Measurements from ENCODE around the gene TSACC.
A peak's percentile ranks its signal among the peaks of the same experiment; 100 is the strongest.

TSACC gene

GRCh38 chr1:156366378-156367166, 28.2 kb downstream of the TSACC start:
- Histone ChIP-seq H3K4me3 (ENCODE audit: low read length in 2 of 2) (no peak overlapping the region), H2AK5ac (ENCODE audit: low read depth, low read length) (peak overlapping the region; percentile 49), H3K27me3 (ENCODE audit: control insufficient read depth in 3 of 3, insufficient read depth in 3 of 3, low read depth in 1 of 3, low read length in 3 of 3) (peaks cover 4 to 58% (median 21%) of the 10 kb centered on the region in 3 experiments), H2BK15ac (ENCODE audit: low read length) (no peak overlapping the region), H2BK5ac (ENCODE audit: low read length) (no peak overlapping the region), H3K4me1 (ENCODE audit: control insufficient read depth in 2 of 2, insufficient read depth in 1 of 2, low read depth in 1 of 2, low read length in 2 of 2) (peaks cover 3 to 6% of the 10 kb centered on the region in 2 donors), H3K18ac (ENCODE audit: low read length) (no peak overlapping the region), H2AFZ (ENCODE audit: low read length) (no peak overlapping the region), H3K23ac (ENCODE audit: low read depth, low read length, poor library complexity) (no peak overlapping the region), H3K36me3 (replicated peaks in 1 of 2; ENCODE audit: control insufficient read depth in 2 of 2, insufficient read depth in 2 of 2, low read length in 2 of 2) (no peaks in the 10 kb centered on the region), H3K9me3 (replicated peaks in 1 of 2; ENCODE audit: control insufficient read depth in 2 of 2, insufficient read depth in 1 of 2, low read depth in 1 of 2, low read length in 2 of 2) (no peaks in the 10 kb centered on the region), H3K27ac (replicated peaks; ENCODE audit: low read length) (no peak overlapping the region), H4K8ac (ENCODE audit: low read depth, low read length) (no peak overlapping the region), H3K9ac (ENCODE audit: low read depth, low read length, poor library complexity) (no peak overlapping the region), H4K91ac (ENCODE audit: low read depth, low read length, poor library complexity) (no peak overlapping the region), H3K4me2 (ENCODE audit: insufficient read depth, low read length, poor library complexity, severe bottlenecking) (no peak overlapping the region), H2BK120ac (ENCODE audit: low read depth, low read length) (no peak overlapping the region), H3K79me1 (ENCODE audit: low read depth, low read length) (no peaks in the 10 kb centered on the region), H3K14ac (ENCODE audit: low read length) (no peak overlapping the region), H2BK12ac (ENCODE audit: low read length) (no peak overlapping the region), H3K4ac (ENCODE audit: low read length) (no peak overlapping the region)
- WGBS, 2 donors (ENCODE audit: extremely low coverage in 2 of 2, insufficient read length in 2 of 2, insufficient replicate concordance in 1 of 2): no CpG with 5 or more reads among the region's 5 CpGs
- no peak for DNase-seq (ENCODE audit: low spot score)

GRCh38 chr1:156367383-156368156, 29.2 kb downstream of the TSACC start:
- no peak overlapping the region for H2BK5ac ChIP-seq (ENCODE audit: low read length)
- WGBS, 2 donors (ENCODE audit: extremely low coverage in 2 of 2, insufficient read length in 2 of 2, insufficient replicate concordance in 1 of 2): no CpG with 5 or more reads among the region's 9 CpGs

GRCh38 chr1:156368157-156368658, 29.9 kb downstream of the TSACC start:
- no peak for DNase-seq (ENCODE audit: low spot score)
- Histone ChIP-seq H3K4me2 (ENCODE audit: insufficient read depth, low read length, poor library complexity, severe bottlenecking) (no peak overlapping the region), H3K4me1 (ENCODE audit: control insufficient read depth in 2 of 2, insufficient read depth in 1 of 2, low read depth in 1 of 2, low read length in 2 of 2) (peaks cover 3 to 6% of the 10 kb centered on the region in 2 donors), H2AFZ (ENCODE audit: low read length) (no peak overlapping the region), H2BK5ac (ENCODE audit: low read length) (no peak overlapping the region), H3K79me1 (ENCODE audit: low read depth, low read length) (no peaks in the 10 kb centered on the region), H2BK15ac (ENCODE audit: low read length) (no peak overlapping the region), H4K91ac (ENCODE audit: low read depth, low read length, poor library complexity) (no peak overlapping the region), H2BK120ac (ENCODE audit: low read depth, low read length) (no peak overlapping the region), H3K27ac (replicated peaks; ENCODE audit: low read length) (no peak overlapping the region), H2BK12ac (ENCODE audit: low read length) (no peak overlapping the region), H2AK5ac (ENCODE audit: low read depth, low read length) (no peak overlapping the region), H3K4ac (ENCODE audit: low read length) (no peak overlapping the region), H3K18ac (ENCODE audit: low read length) (peak overlapping the region; percentile 35), H3K9ac (ENCODE audit: low read depth, low read length, poor library complexity) (no peak overlapping the region), H3K36me3 (replicated peaks in 1 of 2; ENCODE audit: control insufficient read depth in 2 of 2, insufficient read depth in 2 of 2, low read length in 2 of 2) (no peaks in the 10 kb centered on the region), H3K23ac (ENCODE audit: low read depth, low read length, poor library complexity) (no peak overlapping the region), H3K27me3 (ENCODE audit: control insufficient read depth in 3 of 3, insufficient read depth in 3 of 3, low read depth in 1 of 3, low read length in 3 of 3) (peaks cover 4 to 74% (median 33%) of the 10 kb centered on the region in 3 experiments), H3K9me3 (replicated peaks in 1 of 2; ENCODE audit: control insufficient read depth in 2 of 2, insufficient read depth in 1 of 2, low read depth in 1 of 2, low read length in 2 of 2) (no peaks in the 10 kb centered on the region), H3K14ac (ENCODE audit: low read length) (no peak overlapping the region), H4K8ac (ENCODE audit: low read depth, low read length) (no peak overlapping the region), H3K4me3 (ENCODE audit: low read length in 2 of 2) (no peak overlapping the region)
- WGBS, 2 donors (ENCODE audit: extremely low coverage in 2 of 2, insufficient read length in 2 of 2, insufficient replicate concordance in 1 of 2): no CpG with 5 or more reads among the region's 7 CpGs

More at GRCh38 chr1:156367383-156368156, 29.2 kb downstream of the TSACC start:
- Histone ChIP-seq H3K14ac (ENCODE audit: low read length) (no peak overlapping the region), H2BK120ac (ENCODE audit: low read depth, low read length) (no peak overlapping the region), H3K36me3 (replicated peaks in 1 of 2; ENCODE audit: control insufficient read depth in 2 of 2, insufficient read depth in 2 of 2, low read length in 2 of 2) (no peaks in the 10 kb centered on the region), H4K91ac (ENCODE audit: low read depth, low read length, poor library complexity) (no peak overlapping the region), H2BK15ac (ENCODE audit: low read length) (no peak overlapping the region), H3K9me3 (replicated peaks in 1 of 2; ENCODE audit: control insufficient read depth in 2 of 2, insufficient read depth in 1 of 2, low read depth in 1 of 2, low read length in 2 of 2) (no peaks in the 10 kb centered on the region), H3K27me3 (ENCODE audit: control insufficient read depth in 3 of 3, insufficient read depth in 3 of 3, low read depth in 1 of 3, low read length in 3 of 3) (peaks cover 4 to 68% (median 29%) of the 10 kb centered on the region in 3 experiments), H2BK12ac (ENCODE audit: low read length) (no peak overlapping the region), H3K4me1 (ENCODE audit: control insufficient read depth in 2 of 2, insufficient read depth in 1 of 2, low read depth in 1 of 2, low read length in 2 of 2) (peaks cover 3 to 6% of the 10 kb centered on the region in 2 donors), H2AK5ac (ENCODE audit: low read depth, low read length) (no peak overlapping the region), H3K23ac (ENCODE audit: low read depth, low read length, poor library complexity) (no peak overlapping the region), H4K8ac (ENCODE audit: low read depth, low read length) (no peak overlapping the region), H3K79me1 (ENCODE audit: low read depth, low read length) (no peaks in the 10 kb centered on the region), H3K9ac (ENCODE audit: low read depth, low read length, poor library complexity) (no peak overlapping the region), H3K27ac (replicated peaks; ENCODE audit: low read length) (no peak overlapping the region), H3K4me3 (ENCODE audit: low read length in 2 of 2) (no peak overlapping the region), H3K18ac (ENCODE audit: low read length) (peak overlapping the region; percentile 84), H2AFZ (ENCODE audit: low read length) (no peak overlapping the region), H3K4ac (ENCODE audit: low read length) (no peak overlapping the region), H3K4me2 (ENCODE audit: insufficient read depth, low read length, poor library complexity, severe bottlenecking) (no peak overlapping the region)
- no peak for DNase-seq (ENCODE audit: low spot score)
